Endothelial cell (in vitro differentiated cells): ENCODE data around the gene ZNF358. TPM values are rescaled to one million over a fixed set of nuclear protein-coding genes. Genes with fewer than 3 reads are reported as not detected.
A peak's percentile ranks its signal among the peaks of the same experiment; 100 is the strongest.

Experiments
- DNase-seq: peaks from one replicate; pipeline ENCODE4 v3.0.0; 2021; ENCODE audit warnings: low spot score
- H3K27ac Mint-ChIP-seq: one replicate; pipeline ENCODE4 v1.8.0; 2021; ENCODE audit warnings: mixed read lengths, inconsistent platforms; ENCODE audit not compliant: unreplicated experiment
- H3K27me3 Mint-ChIP-seq: one replicate; pipeline ENCODE4 v1.8.0; 2021; ENCODE audit warnings: mild to moderate bottlenecking, moderate library complexity, mixed read lengths, inconsistent platforms; ENCODE audit not compliant: unreplicated experiment
- H3K36me3 Mint-ChIP-seq: one replicate; pipeline ENCODE4 v1.8.0; 2021; ENCODE audit warnings: mild to moderate bottlenecking, low read depth, mixed read lengths, inconsistent platforms; ENCODE audit not compliant: unreplicated experiment
- H3K4me1 Mint-ChIP-seq: one replicate; pipeline ENCODE4 v1.8.0; 2021; ENCODE audit warnings: mild to moderate bottlenecking, mixed read lengths, inconsistent platforms; ENCODE audit not compliant: unreplicated experiment
- H3K4me3 Mint-ChIP-seq: one replicate; pipeline ENCODE4 v1.8.0; 2021; ENCODE audit warnings: mild to moderate bottlenecking, mixed read lengths, inconsistent platforms; ENCODE audit not compliant: unreplicated experiment
- H3K9me3 Mint-ChIP-seq: one replicate; pipeline ENCODE4 v1.8.0; 2021; ENCODE audit warnings: mixed read lengths, inconsistent platforms; ENCODE audit not compliant: unreplicated experiment
- long read RNA-seq: library from polyadenylated mRNA; unstranded; transcript quantifications from one replicate; pipeline ENCODE4 v2.0.0, GENCODE V29; 2020; ENCODE audit not compliant: unreplicated experiment
- total RNA-seq: library from RNA; stranded (reverse); fragmentation: NEBNext Ultra II Directional; extraction: Animal tissue kit (Norgen Biotek cat#: 25700); gene quantifications from one replicate; pipeline ENCODE4 v1.2.1, GENCODE V29; 2021; ENCODE audit not compliant: unreplicated experiment
- TF ChIP-seq, protein P1 (sequence below): fragments of 200-600 bp; sonication (generic); IDR thresholded peaks from one replicate; pipeline ENCODE4 v1.5.0; 2021; ENCODE audit warnings: antibody characterized with exemption; ENCODE audit not compliant: unreplicated experiment

The ZNF358 gene
- 87.4 TPM for total RNA-seq
- long read RNA-seq, partial matches to known transcripts: 0 of 15 reads
- long read RNA-seq, other reads (novel, unspliced or antisense): 13 of 15 reads

DNA sequence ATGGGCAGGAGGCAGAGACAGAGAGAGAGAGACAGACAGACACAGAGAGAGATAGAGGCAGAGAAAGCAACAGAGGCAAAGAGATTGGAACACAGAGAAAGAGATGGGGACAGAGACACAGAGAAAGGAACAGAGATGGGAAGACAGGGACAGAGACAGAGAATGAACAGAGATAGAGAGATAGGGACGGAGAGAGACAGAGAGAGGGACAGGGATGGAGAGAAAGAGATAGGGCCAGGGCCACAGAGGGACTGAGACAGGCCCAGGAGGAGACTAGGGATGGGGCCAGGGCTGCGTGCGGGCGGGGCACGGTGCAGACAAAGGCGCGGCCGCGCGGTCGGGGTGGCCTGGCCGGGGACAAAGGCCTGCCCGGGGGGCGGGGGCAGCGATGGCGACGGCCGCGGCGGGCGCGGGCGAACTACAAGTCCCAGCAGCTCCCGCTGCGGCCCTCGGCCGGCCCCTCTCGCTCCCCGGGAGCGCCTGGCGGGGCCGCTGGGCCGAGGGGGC, at the start of gene ZNF358:
ZNF358 (plus strand) TSS at position 459 of the 507 bp plus-strand sequence. CDS start 3,140 bp downstream, outside the sequence.
- Mint-ChIP-seq H3K27me3 (peaks cover 7% of the 10 kb centered on the region), H3K36me3 (peaks cover 18% of the 10 kb centered on the region), H3K4me1 (peaks cover 15% of the 10 kb centered on the region), H3K27ac (peak within 1 kb of the TSS; percentile 84), H3K9me3 (no peaks in the 10 kb centered on the region), H3K4me3 (peak within 1 kb of the TSS; percentile 94)
- DNase-seq: peak; percentile 78
- TF ChIP-seq, protein P1, sequence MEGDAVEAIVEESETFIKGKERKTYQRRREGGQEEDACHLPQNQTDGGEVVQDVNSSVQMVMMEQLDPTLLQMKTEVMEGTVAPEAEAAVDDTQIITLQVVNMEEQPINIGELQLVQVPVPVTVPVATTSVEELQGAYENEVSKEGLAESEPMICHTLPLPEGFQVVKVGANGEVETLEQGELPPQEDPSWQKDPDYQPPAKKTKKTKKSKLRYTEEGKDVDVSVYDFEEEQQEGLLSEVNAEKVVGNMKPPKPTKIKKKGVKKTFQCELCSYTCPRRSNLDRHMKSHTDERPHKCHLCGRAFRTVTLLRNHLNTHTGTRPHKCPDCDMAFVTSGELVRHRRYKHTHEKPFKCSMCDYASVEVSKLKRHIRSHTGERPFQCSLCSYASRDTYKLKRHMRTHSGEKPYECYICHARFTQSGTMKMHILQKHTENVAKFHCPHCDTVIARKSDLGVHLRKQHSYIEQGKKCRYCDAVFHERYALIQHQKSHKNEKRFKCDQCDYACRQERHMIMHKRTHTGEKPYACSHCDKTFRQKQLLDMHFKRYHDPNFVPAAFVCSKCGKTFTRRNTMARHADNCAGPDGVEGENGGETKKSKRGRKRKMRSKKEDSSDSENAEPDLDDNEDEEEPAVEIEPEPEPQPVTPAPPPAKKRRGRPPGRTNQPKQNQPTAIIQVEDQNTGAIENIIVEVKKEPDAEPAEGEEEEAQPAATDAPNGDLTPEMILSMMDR: no peak

DNA sequence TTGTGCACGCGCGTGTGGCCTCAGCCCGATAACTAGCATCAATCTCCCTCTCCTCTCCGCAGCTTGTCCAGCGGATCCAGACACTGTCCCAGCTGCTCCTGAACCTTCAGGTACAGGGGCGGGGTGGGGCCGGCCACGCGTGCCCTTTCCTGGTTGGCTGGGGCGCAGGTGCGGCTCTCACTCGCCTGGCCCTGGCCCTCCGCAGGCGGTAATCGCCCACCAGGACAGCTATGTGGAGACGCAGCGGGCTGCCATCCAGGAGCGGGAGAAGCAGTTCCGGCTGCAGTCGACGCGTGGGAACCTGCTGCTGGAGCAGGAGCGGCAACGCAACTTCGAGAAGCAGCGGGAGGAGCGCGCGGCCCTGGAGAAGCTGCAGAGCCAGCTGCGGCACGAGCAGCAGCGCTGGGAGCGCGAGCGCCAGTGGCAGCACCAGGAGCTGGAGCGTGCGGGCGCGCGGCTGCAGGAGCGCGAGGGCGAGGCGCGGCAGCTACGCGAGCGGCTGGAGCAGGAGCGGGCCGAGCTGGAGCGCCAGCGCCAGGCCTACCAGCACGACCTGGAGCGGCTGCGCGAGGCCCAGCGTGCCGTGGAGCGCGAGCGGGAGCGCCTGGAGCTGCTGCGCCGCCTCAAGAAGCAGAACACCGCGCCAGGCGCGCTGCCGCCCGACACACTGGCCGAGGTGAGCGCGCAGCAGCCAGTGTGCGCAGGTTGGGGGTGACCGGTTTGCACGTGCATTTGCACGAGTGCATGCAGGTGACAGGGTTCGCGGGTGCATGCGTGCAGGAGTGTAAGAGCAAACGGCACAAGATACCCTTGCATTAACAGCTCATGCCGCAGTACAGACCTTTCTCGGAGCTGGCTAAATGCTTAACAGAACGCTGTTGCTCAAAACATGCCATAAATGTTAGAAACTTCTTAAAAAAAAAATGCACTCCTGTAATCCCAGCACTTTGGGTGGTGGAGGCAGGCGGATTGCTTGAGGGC, 48.6 kb upstream of the ZNF358 start:
- Mint-ChIP-seq H3K27ac (no peak overlapping the region), H3K9me3 (no peaks in the 10 kb centered on the region), H3K27me3 (peaks cover 7% of the 10 kb centered on the region), H3K36me3 (peaks cover 18% of the 10 kb centered on the region), H3K4me1 (no peaks in the 10 kb centered on the region), H3K4me3 (no peak overlapping the region)
- DNase-seq: no peak
- TF ChIP-seq, protein P1: no peak

DNA sequence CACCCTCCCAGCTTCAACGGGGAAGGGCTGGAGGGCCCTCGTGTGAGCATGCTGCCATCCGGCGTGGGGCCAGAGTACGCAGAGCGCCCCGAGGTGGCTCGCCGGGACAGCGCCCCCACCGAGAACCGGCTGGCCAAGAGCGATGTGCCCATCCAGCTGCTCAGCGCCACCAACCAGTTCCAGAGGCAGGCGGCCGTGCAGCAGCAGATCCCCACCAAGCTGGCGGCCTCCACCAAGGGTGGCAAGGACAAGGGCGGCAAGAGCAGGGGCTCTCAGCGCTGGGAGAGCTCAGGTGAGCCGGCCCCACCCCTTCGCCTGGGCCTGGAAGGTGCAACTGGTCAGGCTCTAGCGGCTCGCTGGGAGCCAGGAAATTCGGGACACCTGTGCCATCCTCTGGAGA, 47.1 kb upstream of the ZNF358 start:
- Mint-ChIP-seq H3K36me3 (peaks cover 16% of the 10 kb centered on the region), H3K27me3 (peaks cover 9% of the 10 kb centered on the region), H3K9me3 (no peaks in the 10 kb centered on the region), H3K4me3 (no peak overlapping the region), H3K4me1 (no peaks in the 10 kb centered on the region), H3K27ac (no peak overlapping the region)
- no peak for DNase-seq
- TF ChIP-seq, protein P1: no peak

DNA sequence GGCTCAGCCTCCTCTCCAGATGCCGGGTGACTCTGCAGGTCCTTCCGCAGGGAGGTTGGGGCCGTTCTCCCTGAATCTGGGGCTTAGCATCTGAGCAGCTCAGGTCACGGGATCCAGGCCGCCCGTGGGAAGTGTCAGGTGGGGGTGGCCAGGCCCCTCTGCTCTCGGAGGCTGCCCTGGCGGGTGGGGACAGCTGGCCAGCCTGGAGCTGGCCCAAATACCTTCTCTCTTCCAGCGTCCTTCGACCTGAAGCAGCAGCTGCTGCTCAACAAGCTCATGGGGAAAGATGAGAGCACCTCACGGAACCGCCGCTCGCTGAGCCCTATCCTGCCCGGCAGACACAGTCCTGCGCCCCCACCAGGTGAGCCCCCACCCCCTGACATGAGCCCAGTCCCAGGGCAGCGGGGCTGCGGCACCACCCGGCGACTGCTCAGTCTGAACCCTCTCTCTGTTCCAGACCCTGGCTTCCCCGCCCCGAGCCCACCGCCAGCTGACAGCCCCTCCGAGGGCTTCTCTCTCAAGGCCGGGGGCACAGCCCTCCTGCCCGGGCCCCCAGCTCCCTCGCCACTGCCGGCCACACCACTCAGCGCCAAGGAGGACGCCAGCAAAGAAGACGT, 46.1 kb upstream of the ZNF358 start:
- H3K9me3 Mint-ChIP-seq: no peaks in the 10 kb centered on the region
- H3K27ac Mint-ChIP-seq: no peak overlapping the region
- H3K36me3 Mint-ChIP-seq: peaks cover 12% of the 10 kb centered on the region
- no peaks in the 10 kb centered on the region for H3K4me1 Mint-ChIP-seq
- no peak overlapping the region for H3K4me3 Mint-ChIP-seq
- H3K27me3 Mint-ChIP-seq: peaks cover 9% of the 10 kb centered on the region
- TF ChIP-seq, protein P1: no peak
- DNase-seq: no peak
